Effector memory CD8-positive, alpha-beta T cell (primary cell): ENCODE measurements around the gene SALL1.

Experiments used
- ATAC-seq: fragments of 150-1000 bp; cut with Tn5 transposase; replicated peaks from 2 replicates; pipeline ENCODE4 v1.10.0; 2021; ENCODE audit warnings: mild to moderate bottlenecking, moderate library complexity
- DNase-seq, 3 experiments: peaks; one replicate each; pipeline ENCODE4 v3.0.0; 2021
- H3K27ac Mint-ChIP-seq, 2 donors: one replicate each; pipeline ENCODE4 v1.8.0; 2022; ENCODE audit warnings: mild to moderate bottlenecking in 2 of 2, mixed read lengths in 2 of 2, moderate library complexity in 2 of 2
- H3K27me3 Mint-ChIP-seq, 2 donors: one replicate each; pipeline ENCODE4 v1.8.0; 2022; ENCODE audit warnings: mixed read lengths in 2 of 2
- H3K36me3 Mint-ChIP-seq: one replicate; pipeline ENCODE4 v1.8.0; 2022; ENCODE audit warnings: mild to moderate bottlenecking, moderate library complexity, mixed read lengths; ENCODE audit not compliant: insufficient read depth
- H3K4me1 Mint-ChIP-seq, 2 donors: one replicate each; pipeline ENCODE4 v1.8.0; 2022; ENCODE audit warnings: low read depth in 2 of 2, mixed read lengths in 2 of 2
- H3K4me3 Mint-ChIP-seq, 2 donors: one replicate each; pipeline ENCODE4 v1.8.0; 2022; ENCODE audit warnings: mild to moderate bottlenecking in 2 of 2, mixed read lengths in 2 of 2, moderate library complexity in 2 of 2
- H3K9me3 Mint-ChIP-seq, 2 donors: one replicate each; pipeline ENCODE4 v1.8.0; 2022; ENCODE audit warnings: mixed read lengths in 2 of 2

The SALL1 gene

DNA sequence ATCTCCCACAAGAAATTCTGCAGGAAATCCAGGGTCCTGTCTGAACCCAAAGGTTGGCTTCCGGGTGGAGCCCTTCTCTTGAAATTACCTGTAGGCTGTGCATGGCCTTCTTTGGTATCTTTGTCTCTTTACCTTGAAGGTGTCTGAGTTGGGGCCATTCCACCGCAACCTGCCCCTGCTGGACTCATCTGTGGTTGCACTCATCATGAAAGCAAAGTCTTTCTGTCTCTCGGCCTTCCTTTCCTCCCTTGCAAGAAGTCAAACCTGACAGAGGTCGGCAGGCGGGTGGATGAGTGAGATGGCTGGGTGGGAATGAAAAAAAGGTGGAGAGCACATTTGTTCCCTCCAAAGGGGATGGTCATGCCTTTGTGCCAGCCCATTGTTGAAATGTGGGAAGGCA is 25.1 kb downstream of the SALL1 start:
- Mint-ChIP-seq H3K36me3 (no peaks in the 10 kb centered on the region), H3K9me3 (no peaks in the 10 kb centered on the region), H3K27me3 (peaks cover 0 to 6% of the 10 kb centered on the region in 2 donors), H3K4me3 (no peak overlapping the region), H3K27ac (no peak overlapping the region), H3K4me1 (no peaks in the 10 kb centered on the region)
- no peak for ATAC-seq
- DNase-seq, result no peak

DNA sequence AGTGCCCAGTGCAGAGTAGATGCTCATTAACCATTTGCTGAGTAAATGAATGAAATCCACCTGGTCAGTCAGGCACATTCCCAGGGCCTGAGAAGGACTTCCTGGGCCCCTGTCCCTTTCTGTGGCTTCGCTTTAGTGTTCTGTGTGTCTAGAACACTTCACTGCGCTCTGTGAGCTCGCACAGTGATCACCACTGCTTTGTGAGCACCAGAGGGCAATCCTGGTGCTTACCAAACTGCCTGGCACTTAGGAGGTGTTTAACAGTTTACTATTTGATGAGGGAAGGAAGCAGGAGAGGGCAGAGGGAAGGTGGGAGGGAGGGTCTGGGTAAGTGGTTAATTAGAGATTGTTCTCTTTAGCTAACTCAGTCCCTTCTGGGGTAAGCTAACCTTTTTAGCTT is 26.2 kb downstream of the SALL1 start:
- Mint-ChIP-seq H3K27ac (no peak overlapping the region), H3K4me3 (no peak overlapping the region), H3K9me3 (no peaks in the 10 kb centered on the region), H3K27me3 (peaks cover 1 to 8% of the 10 kb centered on the region in 2 donors), H3K4me1 (no peaks in the 10 kb centered on the region), H3K36me3 (no peaks in the 10 kb centered on the region)
- DNase-seq, result no peak
- ATAC-seq, result no peak

DNA sequence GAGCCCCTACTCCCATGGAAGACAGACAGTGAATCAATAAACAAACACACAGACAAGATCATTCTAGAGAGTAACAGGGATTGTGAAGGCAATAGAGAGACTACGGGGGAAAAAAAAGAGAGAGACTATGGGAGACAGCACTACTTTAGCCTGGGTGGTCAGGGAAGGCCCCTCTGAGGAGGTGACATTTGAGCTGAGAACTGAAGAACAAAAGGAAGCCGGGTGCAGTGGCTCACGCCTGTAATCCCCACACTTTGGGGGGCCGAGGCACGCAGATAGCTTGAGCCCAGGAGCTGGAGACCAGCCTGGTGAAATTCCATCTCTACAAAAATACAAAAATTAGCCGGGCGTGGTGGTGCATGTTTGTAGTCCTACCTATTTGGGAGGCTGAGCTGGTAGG is 29.2 kb downstream of the SALL1 start:
- H3K4me3 Mint-ChIP-seq, result no peak overlapping the region
- DNase-seq, result no peak
- peaks cover 10 to 13% of the 10 kb centered on the region in 2 donors for H3K27me3 Mint-ChIP-seq
- H3K36me3 Mint-ChIP-seq, result no peaks in the 10 kb centered on the region
- no peaks in the 10 kb centered on the region for H3K4me1 Mint-ChIP-seq
- H3K27ac Mint-ChIP-seq, result no peak overlapping the region
- no peaks in the 10 kb centered on the region for H3K9me3 Mint-ChIP-seq
- no peak for ATAC-seq

DNA sequence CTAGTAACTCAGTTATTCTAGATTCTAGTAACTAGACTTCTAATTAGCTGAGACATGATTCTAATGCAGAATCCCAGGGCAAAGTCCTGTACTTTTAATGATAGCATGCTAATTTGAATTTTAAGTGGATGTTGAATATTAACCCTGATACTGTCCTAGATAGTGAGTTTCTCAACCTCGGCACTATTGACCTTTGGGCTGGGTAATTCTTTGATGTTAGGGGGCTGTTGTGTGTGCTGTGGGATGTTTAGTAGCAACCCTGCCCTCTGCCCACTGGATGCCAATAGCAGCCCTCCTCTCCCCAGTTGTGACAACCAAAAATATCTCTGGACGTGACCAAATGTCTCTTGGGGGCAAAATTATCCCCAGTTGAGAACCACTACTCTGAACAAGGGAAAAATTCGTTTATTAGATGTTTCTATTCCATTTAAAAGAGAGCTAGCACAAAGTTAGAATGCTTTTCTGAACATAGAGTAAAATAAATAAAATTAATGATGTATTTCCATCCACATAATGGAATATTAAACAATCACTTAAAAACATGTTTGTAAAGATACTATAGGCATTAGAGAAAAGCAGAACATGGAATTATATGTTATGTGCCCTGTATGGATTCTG is 30.2 kb downstream of the SALL1 start:
- no peak for DNase-seq
- Mint-ChIP-seq H3K4me3 (no peak overlapping the region), H3K9me3 (no peaks in the 10 kb centered on the region), H3K4me1 (no peaks in the 10 kb centered on the region), H3K36me3 (no peaks in the 10 kb centered on the region), H3K27me3 (peaks cover 18 to 19% of the 10 kb centered on the region in 2 donors), H3K27ac (no peak overlapping the region)
- no peak for ATAC-seq

DNA sequence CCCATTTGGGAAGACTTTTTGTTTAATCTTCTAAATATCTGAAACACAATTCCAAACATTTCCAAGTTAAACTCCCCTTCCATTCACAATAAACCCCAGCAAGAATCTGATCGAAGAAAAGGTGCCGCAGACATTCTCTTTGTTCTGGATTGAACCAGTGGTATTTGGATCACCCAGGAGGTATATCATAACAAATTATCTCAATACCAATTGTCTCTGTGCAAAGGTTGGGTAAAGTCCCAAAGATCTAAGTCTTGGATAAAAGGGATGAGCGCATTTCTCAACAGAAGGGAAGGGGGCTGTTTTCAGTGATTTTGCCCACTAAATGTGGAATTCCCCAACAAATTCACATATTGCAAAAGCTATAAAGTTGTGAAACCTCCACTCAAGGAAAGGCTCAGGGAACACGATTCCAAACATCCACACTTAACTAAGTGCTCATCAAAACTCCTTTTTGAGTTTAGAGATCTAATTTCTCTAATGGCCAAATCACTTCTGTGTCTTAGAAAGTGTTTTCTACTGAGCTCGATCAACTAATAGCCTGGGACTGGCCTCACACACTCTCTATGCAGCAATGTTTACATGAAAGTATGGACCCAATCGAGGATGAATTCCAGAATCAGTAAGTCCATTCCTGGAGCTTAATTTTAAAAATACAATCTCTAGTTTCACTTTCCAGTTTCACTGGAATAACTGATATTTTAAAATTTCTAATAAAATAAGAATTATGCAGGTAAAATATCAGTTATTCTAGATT is 30.9 kb downstream of the SALL1 start:
- Mint-ChIP-seq H3K9me3 (no peaks in the 10 kb centered on the region), H3K27ac (no peak overlapping the region), H3K36me3 (no peaks in the 10 kb centered on the region), H3K4me1 (no peaks in the 10 kb centered on the region), H3K4me3 (no peak overlapping the region), H3K27me3 (peaks cover 23 to 25% of the 10 kb centered on the region in 2 donors)
- DNase-seq (no peak), ATAC-seq (no peak)

DNA sequence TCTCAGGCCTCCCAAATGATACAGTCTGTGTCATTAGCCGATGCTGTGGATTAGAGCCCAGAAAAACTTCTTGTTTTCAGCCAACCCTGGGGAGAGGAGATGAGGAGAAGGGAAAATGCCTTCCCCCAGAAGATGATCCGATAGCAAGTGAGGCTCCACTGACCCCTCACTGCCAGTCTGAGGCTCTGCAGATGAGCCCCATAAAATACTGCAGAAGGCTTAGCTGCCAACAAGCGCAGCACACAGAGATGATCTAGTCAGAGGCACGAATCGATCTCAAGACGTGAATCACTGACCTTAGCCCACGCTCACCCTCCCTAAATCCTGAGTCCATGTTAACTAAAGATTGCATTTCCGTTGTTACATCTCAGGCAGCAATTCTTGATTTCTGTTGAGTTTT is 31.5 kb downstream of the SALL1 start:
- ATAC-seq (no peak), DNase-seq (no peak)
- Mint-ChIP-seq H3K9me3 (no peaks in the 10 kb centered on the region), H3K4me1 (no peaks in the 10 kb centered on the region), H3K4me3 (no peak overlapping the region), H3K27ac (no peak overlapping the region), H3K27me3 (peaks cover 29 to 31% of the 10 kb centered on the region in 2 donors), H3K36me3 (no peaks in the 10 kb centered on the region)

DNA sequence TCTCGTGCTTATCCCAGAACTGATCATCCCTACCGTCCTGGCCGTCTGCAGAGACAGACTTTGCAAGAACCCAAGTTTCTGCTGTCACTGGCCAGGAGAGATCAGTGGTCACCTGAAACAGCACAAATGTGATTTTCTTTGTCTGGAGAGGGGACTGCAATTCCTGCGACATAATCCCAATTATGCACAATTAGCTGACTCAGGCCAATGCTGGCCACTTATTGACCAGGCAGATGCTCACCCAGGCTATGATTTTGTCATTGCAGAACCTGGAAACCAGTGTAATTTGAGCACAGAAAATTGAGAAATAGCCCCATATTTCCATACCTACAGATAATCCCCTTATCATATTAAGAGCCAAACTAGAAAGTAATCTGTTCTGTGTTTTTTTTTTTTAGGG is 34.7 kb downstream of the SALL1 start:
- DNase-seq (no peak), ATAC-seq (no peak)
- no peaks in the 10 kb centered on the region for H3K9me3 Mint-ChIP-seq
- no peaks in the 10 kb centered on the region for H3K36me3 Mint-ChIP-seq
- peaks cover 43 to 52% of the 10 kb centered on the region in 2 donors for H3K27me3 Mint-ChIP-seq
- H3K4me3 Mint-ChIP-seq, result no peak overlapping the region
- H3K4me1 Mint-ChIP-seq, result no peaks in the 10 kb centered on the region
- H3K27ac Mint-ChIP-seq, result no peak overlapping the region

DNA sequence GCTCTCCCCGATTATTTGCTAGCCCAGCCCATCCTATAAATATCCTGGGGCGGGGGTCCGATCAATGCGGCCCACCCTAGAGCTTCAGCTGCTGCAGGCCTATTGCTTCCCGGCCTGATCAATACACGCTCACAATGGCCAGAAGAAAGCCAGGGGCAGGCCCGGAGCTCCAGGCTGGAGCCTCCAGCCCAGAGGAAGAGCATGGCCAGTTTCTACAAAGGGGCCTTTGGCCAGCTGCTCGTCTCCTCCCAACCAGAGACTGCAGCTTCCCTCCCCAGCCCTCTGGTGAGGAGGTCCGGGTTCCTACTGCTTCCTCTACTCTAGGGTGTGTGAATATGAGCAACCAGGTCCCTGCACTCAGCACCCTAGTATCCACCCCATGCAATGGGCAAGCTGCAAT is 36.7 kb downstream of the SALL1 start:
- Mint-ChIP-seq H3K4me1 (no peaks in the 10 kb centered on the region), H3K4me3 (no peak overlapping the region), H3K36me3 (no peaks in the 10 kb centered on the region), H3K27ac (no peak overlapping the region), H3K27me3 (peaks cover 36 to 49% of the 10 kb centered on the region in 2 donors), H3K9me3 (no peaks in the 10 kb centered on the region)
- ATAC-seq (no peak), DNase-seq (no peak)

DNA sequence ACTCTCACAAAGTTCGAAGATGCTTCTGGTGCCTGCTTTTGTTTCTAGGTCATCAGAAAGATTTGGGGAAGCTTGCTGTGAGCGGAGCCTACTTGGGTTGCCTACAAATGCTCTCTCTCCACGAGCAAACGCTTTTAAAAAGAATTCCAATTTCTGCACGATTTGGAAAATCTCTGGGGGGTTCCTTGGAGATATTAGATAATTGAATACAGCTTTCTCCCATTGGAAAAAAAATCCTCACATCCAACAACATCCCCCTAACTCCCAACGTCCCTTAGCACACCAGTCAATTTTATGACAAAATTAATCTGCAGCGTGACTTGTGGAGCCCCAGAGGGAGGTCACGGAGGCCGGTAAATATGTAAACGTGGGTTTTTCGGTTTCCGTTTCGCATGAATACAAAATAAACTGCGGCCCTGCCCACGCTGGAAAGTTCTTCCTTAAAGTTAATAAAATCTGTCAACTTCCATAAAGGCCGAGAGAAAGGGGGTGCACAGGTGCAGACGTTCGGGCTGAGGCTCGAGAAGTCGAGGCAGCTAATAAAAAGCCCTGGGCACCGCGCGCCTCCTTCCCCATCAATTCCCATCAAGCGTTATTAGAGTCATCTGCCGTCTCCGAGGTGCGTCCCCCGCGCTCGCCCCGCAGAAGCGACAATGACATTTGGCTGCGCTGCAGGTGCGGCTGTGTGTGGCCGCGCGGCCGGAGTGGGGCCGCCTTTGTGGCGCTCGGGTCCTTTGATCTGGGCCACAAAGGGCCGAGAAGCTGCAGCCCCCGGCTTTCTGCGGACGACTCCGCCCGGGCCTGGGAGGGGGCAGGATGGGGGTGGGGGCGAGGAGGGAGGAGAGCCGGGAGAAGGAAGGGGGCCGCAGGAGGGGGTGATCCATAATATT is 37.6 kb downstream of the SALL1 start:
- Mint-ChIP-seq H3K36me3 (no peaks in the 10 kb centered on the region), H3K27me3 (peaks cover 36 to 46% of the 10 kb centered on the region in 2 donors), H3K9me3 (no peaks in the 10 kb centered on the region), H3K4me3 (no peak overlapping the region), H3K27ac (no peak overlapping the region), H3K4me1 (no peaks in the 10 kb centered on the region)
- DNase-seq (no peak), ATAC-seq (no peak)

DNA sequence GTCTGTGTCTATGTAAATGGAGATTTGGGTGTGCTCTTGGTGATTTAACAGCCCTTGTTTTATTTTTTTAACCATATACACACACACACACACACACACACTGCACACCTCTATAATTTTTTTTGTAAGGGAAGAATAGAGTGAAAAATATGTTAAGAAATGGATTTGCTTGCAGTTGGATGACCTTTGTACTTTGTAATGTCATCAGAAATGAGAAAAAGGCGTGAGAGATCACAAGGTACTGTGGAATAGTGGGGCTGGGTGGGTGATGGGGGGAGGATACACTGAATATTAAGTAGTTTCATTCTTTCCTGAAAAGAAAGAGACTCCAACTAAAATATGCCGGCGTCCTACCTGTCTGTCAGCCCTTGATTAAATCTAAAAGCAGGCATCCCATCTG is 38.7 kb downstream of the SALL1 start:
- DNase-seq, result no peak
- Mint-ChIP-seq H3K9me3 (no peaks in the 10 kb centered on the region), H3K4me1 (no peaks in the 10 kb centered on the region), H3K36me3 (no peaks in the 10 kb centered on the region), H3K27ac (no peak overlapping the region), H3K4me3 (no peak overlapping the region), H3K27me3 (peaks cover 36 to 46% of the 10 kb centered on the region in 2 donors)
- ATAC-seq, result no peak

DNA sequence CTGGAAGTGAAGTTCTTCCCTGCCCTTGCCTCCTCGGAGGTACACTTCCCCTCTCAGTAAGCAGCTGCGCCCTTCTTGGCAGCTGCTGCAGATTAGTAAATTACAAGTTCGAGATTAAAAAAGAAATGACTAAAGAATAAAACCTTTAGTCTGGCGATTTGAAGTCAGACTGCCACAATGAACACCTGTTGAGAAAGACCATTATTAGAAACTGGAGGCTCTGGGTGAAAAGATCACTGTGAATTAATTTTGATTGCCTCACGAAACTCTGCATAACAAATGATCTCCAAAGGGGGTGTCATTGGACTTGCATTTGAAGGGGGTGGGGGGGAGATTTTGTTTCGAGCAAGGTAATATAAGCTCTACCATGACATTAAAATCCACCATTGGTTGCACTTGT is 39.3 kb downstream of the SALL1 start:
- Mint-ChIP-seq H3K9me3 (no peaks in the 10 kb centered on the region), H3K27me3 (peaks cover 36 to 46% of the 10 kb centered on the region in 2 donors), H3K4me1 (no peaks in the 10 kb centered on the region), H3K4me3 (no peak overlapping the region), H3K27ac (no peak overlapping the region), H3K36me3 (no peaks in the 10 kb centered on the region)
- no peak for DNase-seq
- ATAC-seq, result no peak

DNA sequence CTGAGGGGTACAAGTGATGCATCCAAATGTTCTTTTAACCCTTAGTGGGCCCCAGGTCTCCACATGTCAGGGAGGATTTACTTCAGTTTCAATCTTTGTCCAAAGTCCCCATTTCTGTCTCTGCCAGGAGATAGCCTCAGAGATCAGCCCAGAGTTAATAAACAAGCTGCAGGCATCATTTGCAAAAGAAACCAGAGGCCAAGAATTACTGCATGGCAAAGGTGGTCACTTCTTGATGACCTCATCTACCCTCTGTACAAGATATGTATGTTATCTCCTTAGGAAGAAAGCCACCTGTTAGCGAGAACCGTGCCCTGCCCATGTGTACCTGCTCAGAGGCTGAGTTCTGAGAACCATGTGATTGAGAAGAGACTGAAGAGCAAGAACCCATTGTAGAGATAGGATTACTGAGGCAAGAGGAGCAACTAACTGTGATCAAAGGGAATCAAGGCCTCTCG is 40.3 kb downstream of the SALL1 start:
- H3K27me3 Mint-ChIP-seq, result peaks cover 31 to 36% of the 10 kb centered on the region in 2 donors
- peaks cover 0 to 1% of the 10 kb centered on the region in 2 donors for H3K9me3 Mint-ChIP-seq

DNA sequence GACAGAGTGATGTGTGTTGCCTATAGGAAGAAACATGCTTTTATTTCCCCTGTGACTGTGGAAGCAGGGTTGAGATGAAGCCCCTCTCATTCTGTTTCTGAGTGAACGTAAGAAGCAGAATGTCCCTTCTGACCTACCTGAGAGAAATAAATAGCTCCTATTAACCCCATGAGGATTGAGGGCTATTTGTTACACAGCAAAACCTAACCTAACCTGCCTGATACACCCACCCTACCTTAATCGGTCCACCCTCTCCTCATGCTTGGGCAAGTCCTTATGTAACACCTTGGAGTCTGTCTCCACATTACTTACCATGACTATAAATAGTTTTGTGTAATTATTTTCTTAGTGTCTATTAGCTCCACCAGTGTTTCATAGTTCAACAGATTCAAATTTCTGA is 41.9 kb downstream of the SALL1 start:
- DNase-seq (no peak), ATAC-seq (no peak)
- H3K9me3 Mint-ChIP-seq, result peaks cover under 1 to 1% of the 10 kb centered on the region in 2 donors
- no peak overlapping the region for H3K4me3 Mint-ChIP-seq
- no peaks in the 10 kb centered on the region for H3K36me3 Mint-ChIP-seq
- peaks cover 17 to 21% of the 10 kb centered on the region in 2 donors for H3K27me3 Mint-ChIP-seq
- H3K4me1 Mint-ChIP-seq, result no peaks in the 10 kb centered on the region
- H3K27ac Mint-ChIP-seq, result no peak overlapping the region

More for the DNA sequence above, 40.3 kb downstream of the SALL1 start:
- ATAC-seq, result no peak
- Mint-ChIP-seq H3K36me3 (no peaks in the 10 kb centered on the region), H3K4me1 (no peaks in the 10 kb centered on the region), H3K4me3 (no peak overlapping the region), H3K27ac (no peak overlapping the region)
- no peak for DNase-seq
